ENCODE data around the gene FGD2. TPM values are rescaled to one million over a fixed set of nuclear protein-coding genes. Genes with fewer than 3 reads are reported as not detected.

FGD2 gene
- total and polyA plus RNA-seq, 2 of the 8 experiments (the other 6 are each of a cell fraction or from before 2014, with no cell fraction given): 0.12 to 0.32 TPM

DNA sequence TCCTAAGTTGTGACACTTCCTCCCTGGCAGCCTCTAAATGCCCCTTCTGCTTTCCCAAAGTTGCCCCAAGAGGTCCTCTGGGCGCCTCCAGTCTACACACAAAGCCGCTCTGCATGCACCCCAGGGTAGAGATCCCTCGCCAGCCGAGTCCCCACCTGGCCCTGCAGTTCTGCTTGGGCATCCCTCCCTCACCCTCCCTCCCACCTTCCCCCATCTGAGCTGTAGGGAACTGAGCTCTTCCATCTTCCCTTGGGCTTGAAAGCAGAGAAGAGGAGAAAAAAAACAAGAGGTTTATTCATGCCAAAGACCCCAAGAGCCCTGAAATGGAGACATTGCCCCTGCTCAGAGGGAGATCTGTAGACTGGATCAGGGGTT lies 5.7 kb upstream of the FGD2 start (continued):
- no peak for TF ChIP-seq SP1 (IDR thresholded peaks at IDR 0.05; ENCODE audit: low read depth, low read length)
- no peak for TF ChIP-seq JUN (IDR thresholded peaks at IDR 0.05; ENCODE audit: low read depth, low read length)

All from H1 (cell line).